Gastrocnemius medialis (tissue), 4 donors: ENCODE measurements around the gene CYS1. TPM values are rescaled to one million over a fixed set of nuclear protein-coding genes. Genes with fewer than 3 reads are reported as not detected.
"Not testable (repeated sequence)": the region's sequence is repeated elsewhere in the genome, so short reads cannot be mapped to it uniquely, and the experiment has no call there.

Experiments
- ATAC-seq, 2 donors: fragments of 150-250 bp; one replicate each; pipeline ENCODE4 v1.9.1; 2016
- DNase-seq, 2 donors: peaks; one replicate each; pipeline ENCODE4 v3.0.0-alpha.2; 2019
- H3K27ac ChIP-seq, 4 donors: fragments of 200-600 bp; sonication (generic); 1 replicate in 1 of 4; 2 replicates in 3 of 4; pipeline ENCODE4 v1.5.1; 2016 to 2018; ENCODE audit warnings: mild to moderate bottlenecking in 2 of 4, moderate library complexity in 1 of 4
- H3K27me3 ChIP-seq, 3 donors: fragments of 200-600 bp; sonication (generic) in 2 of 3; 1 replicate in 1 of 3; 2 replicates in 2 of 3; pipeline versions ENCODE4 v1.5.1 to v1.6.0; 2016 to 2019; ENCODE audit warnings: mild to moderate bottlenecking in 1 of 3, moderate library complexity in 1 of 3
- H3K36me3 ChIP-seq, 2 donors: fragments of 200-600 bp; sonication (generic) in 1 of 2; one replicate each; pipeline ENCODE4 v1.5.1; 2017 to 2018
- H3K4me1 ChIP-seq, 2 donors: fragments of 200-600 bp; sonication (generic) in 1 of 2; one replicate each; pipeline ENCODE4 v1.5.1; 2016 to 2017; ENCODE audit warnings: mild to moderate bottlenecking in 2 of 2
- H3K4me3 ChIP-seq, 4 donors: fragments of 200-600 bp; sonication (generic) in 3 of 4; 1 replicate in 1 of 4; 2 replicates in 3 of 4; pipeline ENCODE4 v1.5.1; 2016 to 2019; ENCODE audit warnings: mild to moderate bottlenecking in 2 of 4
- H3K9me3 ChIP-seq, 3 donors: fragments of 200-600 bp; sonication (generic) in 2 of 3; 1 replicate in 1 of 3; 2 replicates in 2 of 3; pipeline ENCODE4 v1.5.1; 2016 to 2019
- POLR2A ChIP-seq, 2 donors: fragments of 450-650 bp; IDR thresholded peaks; one replicate each; pipeline ENCODE4 v1.6.1; 2017; ENCODE audit warnings: antibody characterized with exemption in 2 of 2, mild to moderate bottlenecking in 2 of 2, moderate library complexity in 2 of 2
- in situ Hi-C, 4 donors: fragments of 200-750 bp; cut with MboI; loops; one replicate each; pipeline versions ENCODE4 v1.15.0 to v1.8.0; 2017; ENCODE audit warnings: low sequenced_read_pairs in 4 of 4
- intact Hi-C: fragments of 100-400 bp; cut with DNase I; formaldehyde crosslinking; loops from one replicate; pipeline ENCODE4 v1.15.1; 2023; ENCODE audit warnings: low total_unique reads
- total RNA-seq, 4 donors: library from RNA; depleted of rRNA; stranded (reverse); fragments of >200 nt; gene quantifications; one replicate each; pipeline versions ENCODE4 v1.1.0 to v1.2.3, GENCODE V29; 2016
- TF ChIP-seq, protein P1 (sequence below), 5 experiments: fragments of 450-650 bp in 3 of 5; fragments of 200-600 bp in 2 of 5; sonication (generic) in 2 of 5; IDR thresholded peaks in 4 of 5; conservative IDR thresholded peaks in 1 of 5; 1 replicate in 4 of 5; 2 replicates in 1 of 5; pipeline ENCODE4 v1.5.1; 2016 to 2019; ENCODE audit warnings: antibody characterized with exemption in 5 of 5, mild to moderate bottlenecking in 3 of 5, moderate library complexity in 3 of 5

Gene CYS1
- total RNA-seq, 4 donors from 2014 or later, result 0.10 to 0.42 (median 0.18) TPM; not detected in 1

DNA sequence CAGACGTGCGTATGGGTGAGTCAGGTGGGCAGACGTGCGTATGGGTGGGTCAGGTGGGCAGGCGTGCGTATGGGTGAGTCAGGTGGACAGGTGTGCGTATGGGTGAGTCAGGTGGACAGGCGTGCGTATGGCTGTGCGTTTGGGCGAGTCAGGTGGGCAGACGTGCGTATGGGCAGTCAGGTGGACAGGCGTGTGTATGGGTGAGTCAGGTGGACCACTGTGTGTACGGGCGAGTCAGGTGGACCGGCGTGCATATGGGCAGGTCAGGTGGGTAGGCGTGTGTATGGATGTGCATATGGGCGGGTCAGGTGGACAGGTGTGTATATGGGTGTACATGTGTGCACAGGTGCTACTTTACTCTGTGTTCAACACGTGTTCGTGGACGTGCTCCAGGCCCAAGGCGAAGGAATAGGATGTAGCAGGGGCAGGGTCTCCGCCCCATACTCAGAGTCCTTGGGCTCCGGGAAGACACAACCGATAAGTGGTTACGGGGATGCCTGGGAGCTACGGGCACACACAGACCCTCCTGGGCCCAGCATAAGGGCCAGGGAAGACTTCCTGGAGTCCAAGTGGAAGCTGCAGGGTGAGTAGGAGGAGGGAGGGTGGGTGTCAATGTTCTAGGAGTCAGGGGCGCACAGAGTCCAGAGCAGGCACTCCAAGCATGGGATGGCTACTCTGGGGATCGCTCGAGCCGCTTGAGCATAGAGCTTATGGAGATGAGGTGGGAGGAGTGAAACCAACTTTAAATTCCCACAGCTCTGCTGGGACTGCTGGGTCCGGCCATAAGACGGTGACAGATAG is 64.0 kb downstream of the CYS1 start:
- intact Hi-C loops (no loop called here), in situ Hi-C loops (no loop called here)
- Histone ChIP-seq H3K27ac (no peak overlapping the region), H3K9me3 (no peaks in the 10 kb centered on the region), H3K36me3 (no peaks in the 10 kb centered on the region), H3K27me3 (no peaks in the 10 kb centered on the region), H3K4me1 (no peaks in the 10 kb centered on the region), H3K4me3 (no peak overlapping the region)
- DNase-seq, result no peak
- TF ChIP-seq POLR2A (IDR thresholded peaks at IDR 0.05), result no peak
- TF ChIP-seq, protein P1, sequence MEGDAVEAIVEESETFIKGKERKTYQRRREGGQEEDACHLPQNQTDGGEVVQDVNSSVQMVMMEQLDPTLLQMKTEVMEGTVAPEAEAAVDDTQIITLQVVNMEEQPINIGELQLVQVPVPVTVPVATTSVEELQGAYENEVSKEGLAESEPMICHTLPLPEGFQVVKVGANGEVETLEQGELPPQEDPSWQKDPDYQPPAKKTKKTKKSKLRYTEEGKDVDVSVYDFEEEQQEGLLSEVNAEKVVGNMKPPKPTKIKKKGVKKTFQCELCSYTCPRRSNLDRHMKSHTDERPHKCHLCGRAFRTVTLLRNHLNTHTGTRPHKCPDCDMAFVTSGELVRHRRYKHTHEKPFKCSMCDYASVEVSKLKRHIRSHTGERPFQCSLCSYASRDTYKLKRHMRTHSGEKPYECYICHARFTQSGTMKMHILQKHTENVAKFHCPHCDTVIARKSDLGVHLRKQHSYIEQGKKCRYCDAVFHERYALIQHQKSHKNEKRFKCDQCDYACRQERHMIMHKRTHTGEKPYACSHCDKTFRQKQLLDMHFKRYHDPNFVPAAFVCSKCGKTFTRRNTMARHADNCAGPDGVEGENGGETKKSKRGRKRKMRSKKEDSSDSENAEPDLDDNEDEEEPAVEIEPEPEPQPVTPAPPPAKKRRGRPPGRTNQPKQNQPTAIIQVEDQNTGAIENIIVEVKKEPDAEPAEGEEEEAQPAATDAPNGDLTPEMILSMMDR (IDR thresholded peaks at IDR 0.05 in 4 of 5, conservative IDR thresholded peaks at IDR 0.05 in 1 of 5), result no peak
- ATAC-seq, result no peak

DNA sequence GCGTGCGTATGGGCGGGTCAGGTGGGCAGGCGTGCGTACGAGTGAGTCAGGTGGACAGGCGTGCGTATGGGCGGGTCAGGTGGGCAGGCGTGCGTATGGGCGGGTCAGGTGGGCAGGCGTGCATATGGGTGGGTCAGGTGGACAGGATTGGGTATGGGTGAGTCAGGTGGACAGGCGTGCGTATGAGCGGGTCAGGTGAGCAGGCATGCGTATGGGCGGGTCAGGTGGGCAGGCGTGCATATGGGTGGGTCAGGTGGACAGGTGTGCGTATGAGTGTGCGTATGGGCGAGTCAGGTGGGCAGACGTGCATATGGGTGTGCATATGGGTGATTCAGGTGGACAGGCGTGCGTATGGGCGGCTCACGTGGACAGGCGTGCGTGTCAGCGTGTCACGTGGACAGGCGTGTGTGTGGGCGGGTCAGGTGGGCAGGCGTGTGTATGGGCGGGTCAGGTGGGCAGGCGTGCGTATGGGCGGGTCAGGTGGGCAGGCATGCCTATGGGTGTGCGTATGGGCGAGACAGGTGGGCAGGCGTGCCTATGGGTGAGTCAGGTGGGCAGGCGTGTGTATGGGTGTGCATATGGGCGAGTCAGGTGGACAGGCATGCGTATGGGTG is 64.7 kb downstream of the CYS1 start:
- in situ Hi-C loops, DNase-seq, ATAC-seq: not testable (repeated sequence)

GRCh38 chr2:10014418-10015190 is 65.6 kb downstream of the CYS1 start:
- Histone ChIP-seq H3K4me1 (peaks cover 7 to 12% of the 10 kb centered on the region in 2 donors), H3K4me3 (no peak overlapping the region), H3K36me3 (no peaks in the 10 kb centered on the region), H3K27me3 (no peaks in the 10 kb centered on the region), H3K27ac (no peak overlapping the region), H3K9me3 (no peaks in the 10 kb centered on the region)
- DNase-seq, result no peak
- TF ChIP-seq POLR2A (IDR thresholded peaks at IDR 0.05), result no peak
- TF ChIP-seq, protein P1 (IDR thresholded peaks at IDR 0.05 in 4 of 5, conservative IDR thresholded peaks at IDR 0.05 in 1 of 5), result no peak
- in situ Hi-C loops (no loop called here), intact Hi-C loops (no loop called here)
- ATAC-seq, result no peak

More for the DNA sequence above, 64.7 kb downstream of the CYS1 start:
- H3K4me1 ChIP-seq, H3K4me3 ChIP-seq, intact Hi-C loops, H3K27me3 ChIP-seq, H3K36me3 ChIP-seq, H3K27ac ChIP-seq, H3K9me3 ChIP-seq: not testable (repeated sequence)

GRCh38 chr2:10013651-10014417 is 66.4 kb downstream of the CYS1 start:
- intact Hi-C loops, H3K27me3 ChIP-seq, ATAC-seq, in situ Hi-C loops, DNase-seq, H3K36me3 ChIP-seq, H3K4me3 ChIP-seq, H3K9me3 ChIP-seq, H3K27ac ChIP-seq: not testable (repeated sequence)
- H3K4me1 ChIP-seq, result peaks cover 15 to 20% of the 10 kb centered on the region in 2 donors

DNA sequence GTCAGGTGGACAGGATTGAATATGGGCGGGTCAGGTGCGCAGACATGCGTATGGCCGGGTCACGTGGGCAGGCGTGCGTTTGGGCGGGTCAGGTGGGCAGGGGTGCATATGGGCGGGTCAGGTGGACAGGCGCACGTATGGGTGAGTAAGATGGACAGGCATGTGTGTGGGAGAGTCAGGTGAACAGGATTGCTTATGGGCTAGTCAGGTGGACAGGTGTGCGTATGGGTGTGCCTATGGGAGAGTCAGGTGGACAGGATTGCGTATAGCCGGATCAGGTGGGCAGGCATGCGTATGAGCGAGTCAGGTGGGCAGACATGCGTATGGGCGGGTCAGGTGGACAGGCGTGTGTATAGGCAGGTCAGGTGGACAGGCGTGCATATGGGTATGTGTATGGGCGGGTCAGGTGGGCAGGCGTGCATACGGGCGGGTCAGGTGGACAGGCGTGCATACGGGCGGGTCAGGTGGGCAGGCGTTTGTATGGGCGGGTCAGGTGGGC is 67.2 kb downstream of the CYS1 start:
- Histone ChIP-seq H3K27me3 (no peaks in the 10 kb centered on the region), H3K27ac (no peak overlapping the region), H3K36me3 (no peaks in the 10 kb centered on the region), H3K4me1 (peaks cover 21 to 28% of the 10 kb centered on the region in 2 donors), H3K4me3 (no peak overlapping the region), H3K9me3 (no peaks in the 10 kb centered on the region)
- ATAC-seq (no peak), DNase-seq (no peak)
- intact Hi-C loops, result no loop called here
- TF ChIP-seq POLR2A (IDR thresholded peaks at IDR 0.05), result no peak
- TF ChIP-seq, protein P1 (IDR thresholded peaks at IDR 0.05 in 4 of 5, conservative IDR thresholded peaks at IDR 0.05 in 1 of 5), result no peak
- in situ Hi-C loops, result no loop called here

DNA sequence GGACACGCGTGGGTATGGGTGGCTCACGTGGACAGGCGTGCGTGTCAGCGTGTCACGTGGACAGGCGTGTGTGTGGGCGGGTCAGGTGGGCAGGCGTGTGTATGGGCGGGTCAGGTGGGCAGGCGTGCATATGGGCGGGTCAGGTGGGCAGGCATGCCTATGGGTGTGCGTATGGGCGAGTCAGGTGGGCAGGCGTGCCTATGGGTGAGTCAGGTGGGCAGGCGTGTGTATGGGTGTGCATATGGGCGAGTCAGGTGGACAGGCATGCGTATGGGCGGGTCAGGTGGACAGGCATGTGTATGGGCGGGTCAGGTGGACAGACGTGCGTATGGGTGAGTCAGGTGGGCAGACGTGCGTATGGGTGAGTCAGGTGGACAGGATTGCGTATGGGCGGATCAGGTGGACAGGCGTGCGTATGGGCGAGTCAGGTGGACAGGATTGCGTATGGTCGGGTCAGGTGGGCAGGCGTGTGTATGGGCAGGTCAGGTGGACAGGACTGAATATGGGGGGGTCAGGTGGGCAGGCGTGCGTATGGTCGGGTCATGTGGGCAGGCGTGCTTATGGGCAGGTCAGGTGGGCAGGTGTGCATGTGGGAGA is 67.7 kb downstream of the CYS1 start:
- intact Hi-C loops, in situ Hi-C loops, ATAC-seq: not testable (repeated sequence)

GRCh38 chr2:10011606-10012325 is 68.4 kb downstream of the CYS1 start:
- DNase-seq, H3K27ac ChIP-seq, H3K4me3 ChIP-seq, H3K9me3 ChIP-seq, ATAC-seq, intact Hi-C loops, in situ Hi-C loops, H3K27me3 ChIP-seq, H3K36me3 ChIP-seq: not testable (repeated sequence)
- H3K4me1 ChIP-seq, result peaks cover 27 to 37% of the 10 kb centered on the region in 2 donors

More for the DNA sequence above, 67.7 kb downstream of the CYS1 start:
- not testable (repeated sequence) for DNase-seq, H3K36me3 ChIP-seq, H3K27ac ChIP-seq, H3K9me3 ChIP-seq, H3K4me3 ChIP-seq, H3K27me3 ChIP-seq
- H3K4me1 ChIP-seq, result peaks cover 26 to 33% of the 10 kb centered on the region in 2 donors
